Mucosa of descending colon (tissue), 3 donors: ENCODE data around the gene ERBB3. TPM values are rescaled to one million over a fixed set of nuclear protein-coding genes. Genes with fewer than 3 reads are reported as not detected.
A peak's percentile ranks its signal among the peaks of the same experiment; 100 is the strongest.

ENCODE experiments used
- ATAC-seq: fragments of 200-7000 bp; cut with Tn5 transposase; one replicate; pipeline ENCODE4 v1.9.1; 2020; ENCODE audit warnings: mild to moderate bottlenecking, moderate library complexity
- DNase-seq, 3 donors: peaks; one replicate each; pipeline ENCODE4 v3.0.0-alpha.2; 2020
- H3K36me3 ChIP-seq: fragments of 200-600 bp; one replicate; pipeline ENCODE4 v1.8.0; 2021; ENCODE audit warnings: low read depth, mild to moderate bottlenecking
- H3K4me1 ChIP-seq: fragments of 200-600 bp; one replicate; pipeline ENCODE4 v1.8.0; 2021; ENCODE audit warnings: low read depth, mild to moderate bottlenecking
- H3K4me3 ChIP-seq: fragments of 200-600 bp; one replicate; pipeline ENCODE4 v1.8.0; 2021; ENCODE audit warnings: mild to moderate bottlenecking
- H3K9me3 ChIP-seq: fragments of 200-600 bp; one replicate; pipeline ENCODE4 v1.8.0; 2021; ENCODE audit warnings: mild to moderate bottlenecking
- intact Hi-C, 2 donors: fragments of 100-400 bp; cut with DNase I in 1 of 2; cut with micrococcal nuclease in 1 of 2; formaldehyde crosslinking; loops; one replicate each; pipeline versions ENCODE4 v1.11.0 to v1.11.1; 2022; cut with DNase I, micrococcal nuclease
- total RNA-seq, 3 donors: library from RNA; stranded (reverse); fragmentation: NEBNext Ultra II Directional in 2 of 3; extraction: Animal tissue kit (Norgen Biotek cat#: 25700) in 2 of 3; gene quantifications; one replicate each; pipeline versions ENCODE4 v1.2.1 to v1.2.4, GENCODE V29; 2021 to 2023
- TF ChIP-seq, protein P1 (sequence below): fragments of 200-600 bp; IDR thresholded peaks from one replicate; pipeline ENCODE4 v1.8.0; 2022; ENCODE audit warnings: antibody characterized with exemption, mild to moderate bottlenecking
- donor health status: DM: no; HTN: no; CAD: no; lungs with moderate emphysema.
- donor health status: DM: no; HTN: no; CAD: no.
- donor health status: DM: no; HTN: yes; CAD: no.

Gene ERBB3
- total RNA-seq, 3 donors from 2014 or later: 136 to 423 (median 212) TPM

DNA sequence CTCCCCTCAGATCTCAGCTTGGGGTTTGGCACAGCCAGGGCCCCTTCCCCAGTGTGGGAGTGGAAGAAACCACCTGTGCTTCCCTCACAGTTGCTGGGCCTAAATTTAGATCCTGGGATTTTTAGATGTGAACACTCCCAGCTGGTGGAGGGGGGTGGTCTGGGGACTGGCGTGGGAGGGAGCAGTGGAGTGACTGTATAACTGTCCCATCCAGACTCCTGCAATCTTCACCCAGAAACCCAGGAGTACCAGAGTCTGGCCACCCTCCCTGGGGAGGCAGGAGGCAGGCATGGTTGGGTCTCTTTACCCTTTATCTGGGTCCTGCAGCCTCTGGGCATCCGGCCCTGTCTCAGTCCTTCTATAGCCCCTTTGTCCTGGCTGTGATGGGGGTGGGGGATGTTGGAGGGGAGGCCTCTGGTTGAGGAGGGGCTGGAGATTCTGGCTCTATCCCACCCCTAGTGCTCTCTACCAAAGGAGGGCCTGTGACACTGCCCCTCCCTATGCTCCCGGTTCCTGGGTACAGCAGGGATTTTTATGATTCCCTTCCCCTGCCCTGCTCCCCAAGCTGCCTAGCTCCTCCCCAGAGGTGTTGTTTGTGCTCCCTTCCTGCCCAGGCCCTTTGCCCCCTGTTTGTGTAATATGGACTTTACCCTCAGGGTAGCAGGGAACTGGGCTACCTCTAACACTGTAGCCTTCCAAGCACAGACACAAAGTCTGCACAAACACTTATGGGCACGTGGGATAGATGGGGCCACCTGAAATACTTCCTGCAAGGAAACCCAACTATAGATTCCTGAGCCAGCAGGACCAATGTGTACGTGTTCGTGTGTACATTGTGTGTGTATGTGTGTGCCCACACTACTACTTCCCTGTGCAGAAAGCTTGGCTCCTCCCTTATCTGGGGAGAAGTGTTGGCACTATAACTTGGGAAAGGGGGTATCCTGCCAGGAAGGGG, 1.7 kb downstream of the ERBB3 start:
- intact Hi-C loops: no loop called here
- peak; percentile 69 for ATAC-seq
- peak; percentile 78 to 84 (median 78) for DNase-seq

DNA sequence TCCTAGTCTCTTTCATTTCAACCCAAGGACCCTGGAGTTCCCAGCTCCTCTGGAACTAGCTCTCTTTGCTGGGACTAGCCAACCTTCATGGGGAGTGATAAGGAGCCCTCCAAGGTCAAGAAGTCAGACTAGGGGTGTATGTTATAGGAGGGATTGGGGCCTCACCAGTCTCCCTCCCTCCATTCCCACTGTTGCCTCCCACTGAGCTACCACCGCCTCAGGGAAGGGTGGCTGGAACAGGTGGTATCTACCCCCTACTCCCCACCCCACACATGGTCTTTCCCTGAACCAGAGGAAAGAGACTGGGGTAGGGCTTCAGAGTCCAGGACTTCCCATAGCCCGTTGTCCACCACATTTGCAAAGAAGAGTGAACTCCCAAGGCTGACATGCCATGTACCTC, 2.4 kb downstream of the ERBB3 start:
- no peaks in the 10 kb centered on the region for H3K36me3 ChIP-seq
- peaks cover 42% of the 10 kb centered on the region for H3K4me1 ChIP-seq

More for the DNA sequence above, 1.7 kb downstream of the ERBB3 start:
- Histone ChIP-seq H3K36me3 (no peaks in the 10 kb centered on the region), H3K4me1 (peaks cover 39% of the 10 kb centered on the region), H3K9me3 (no peaks in the 10 kb centered on the region), H3K4me3 (peak overlapping the region; percentile 25)
- TF ChIP-seq, protein P1, sequence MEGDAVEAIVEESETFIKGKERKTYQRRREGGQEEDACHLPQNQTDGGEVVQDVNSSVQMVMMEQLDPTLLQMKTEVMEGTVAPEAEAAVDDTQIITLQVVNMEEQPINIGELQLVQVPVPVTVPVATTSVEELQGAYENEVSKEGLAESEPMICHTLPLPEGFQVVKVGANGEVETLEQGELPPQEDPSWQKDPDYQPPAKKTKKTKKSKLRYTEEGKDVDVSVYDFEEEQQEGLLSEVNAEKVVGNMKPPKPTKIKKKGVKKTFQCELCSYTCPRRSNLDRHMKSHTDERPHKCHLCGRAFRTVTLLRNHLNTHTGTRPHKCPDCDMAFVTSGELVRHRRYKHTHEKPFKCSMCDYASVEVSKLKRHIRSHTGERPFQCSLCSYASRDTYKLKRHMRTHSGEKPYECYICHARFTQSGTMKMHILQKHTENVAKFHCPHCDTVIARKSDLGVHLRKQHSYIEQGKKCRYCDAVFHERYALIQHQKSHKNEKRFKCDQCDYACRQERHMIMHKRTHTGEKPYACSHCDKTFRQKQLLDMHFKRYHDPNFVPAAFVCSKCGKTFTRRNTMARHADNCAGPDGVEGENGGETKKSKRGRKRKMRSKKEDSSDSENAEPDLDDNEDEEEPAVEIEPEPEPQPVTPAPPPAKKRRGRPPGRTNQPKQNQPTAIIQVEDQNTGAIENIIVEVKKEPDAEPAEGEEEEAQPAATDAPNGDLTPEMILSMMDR: no peak

DNA sequence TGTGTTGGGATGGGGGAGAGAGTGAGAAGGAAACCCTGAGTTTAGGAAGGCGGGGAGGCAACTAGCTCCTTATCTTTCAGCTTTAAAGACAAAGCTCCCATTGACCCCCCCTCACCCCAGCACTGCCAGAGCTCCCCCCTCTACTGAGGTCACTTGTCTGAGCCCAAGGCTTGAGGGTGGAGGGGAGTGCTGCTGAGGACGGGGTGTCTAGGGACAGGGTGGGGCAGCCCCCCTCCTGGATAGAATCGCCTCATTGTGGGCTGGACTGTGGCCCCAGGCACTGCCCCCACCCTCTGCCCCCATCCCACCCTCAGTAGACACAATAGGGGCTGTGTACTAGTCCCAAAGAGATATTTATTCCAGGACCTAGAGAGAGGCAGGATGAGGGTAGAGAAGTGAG, 3.0 kb downstream of the ERBB3 start:
- no peak overlapping the region for H3K4me3 ChIP-seq
- no peak for DNase-seq

More for the DNA sequence above, 2.4 kb downstream of the ERBB3 start:
- ATAC-seq (no peak), DNase-seq (no peak)
- intact Hi-C loops: no loop called here
- TF ChIP-seq, protein P1: no peak
- Histone ChIP-seq H3K4me3 (no peak overlapping the region), H3K9me3 (no peaks in the 10 kb centered on the region)

DNA sequence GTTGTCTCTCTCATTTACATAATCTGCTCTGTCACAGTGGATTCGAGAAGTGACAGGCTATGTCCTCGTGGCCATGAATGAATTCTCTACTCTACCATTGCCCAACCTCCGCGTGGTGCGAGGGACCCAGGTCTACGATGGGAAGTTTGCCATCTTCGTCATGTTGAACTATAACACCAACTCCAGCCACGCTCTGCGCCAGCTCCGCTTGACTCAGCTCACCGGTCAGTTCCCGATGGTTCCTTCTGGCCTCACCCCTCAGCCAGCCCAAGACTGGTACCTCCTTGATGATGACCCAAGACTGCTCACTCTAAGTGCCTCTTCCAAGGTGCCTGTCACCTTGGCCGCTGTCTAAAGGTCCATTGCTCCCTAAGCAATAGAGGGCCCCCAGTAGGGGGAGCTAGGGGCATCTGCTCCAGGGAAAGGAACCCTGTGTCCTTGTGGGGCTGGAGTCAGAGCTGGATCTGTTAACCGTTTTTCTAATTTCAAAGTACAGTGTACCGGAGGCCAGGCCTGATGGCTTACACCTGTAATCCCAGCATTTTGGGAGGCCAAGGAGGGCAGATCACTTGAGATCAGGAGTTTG, 5.1 kb downstream of the ERBB3 start:
- ATAC-seq (no peak), DNase-seq (peak in 1 of 3 donors; percentile 61)
- intact Hi-C loops: no loop called here
- H3K4me3 ChIP-seq: no peak overlapping the region
- no peaks in the 10 kb centered on the region for H3K9me3 ChIP-seq
- TF ChIP-seq, protein P1: no peak
- H3K36me3 ChIP-seq: no peaks in the 10 kb centered on the region
- peaks cover 33% of the 10 kb centered on the region for H3K4me1 ChIP-seq

More for the DNA sequence above, 3.0 kb downstream of the ERBB3 start:
- Histone ChIP-seq H3K36me3 (no peaks in the 10 kb centered on the region), H3K9me3 (no peaks in the 10 kb centered on the region), H3K4me1 (peaks cover 42% of the 10 kb centered on the region)
- intact Hi-C loops: no loop called here
- ATAC-seq: no peak
- TF ChIP-seq, protein P1: no peak

DNA sequence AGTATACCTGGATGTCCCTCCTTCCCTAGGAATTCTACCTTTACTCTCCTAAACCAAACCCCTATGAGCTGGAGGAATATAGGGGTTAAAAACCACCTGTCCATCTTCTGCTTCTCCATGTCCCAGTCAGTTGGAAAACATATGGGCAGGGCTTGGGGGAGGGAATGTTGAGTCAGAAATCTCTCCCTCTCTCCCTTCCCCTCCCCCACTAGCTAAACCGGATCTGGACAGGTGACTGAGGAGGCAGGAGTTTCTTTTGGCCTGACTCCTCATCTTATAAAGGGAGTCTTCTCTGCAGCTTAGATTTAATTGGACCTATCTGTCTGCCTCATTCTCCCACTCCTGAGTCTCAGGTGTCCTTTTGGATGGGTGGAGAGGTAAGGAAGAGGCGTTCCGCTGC, 6.1 kb downstream of the ERBB3 start:
- Histone ChIP-seq H3K4me3 (no peak overlapping the region), H3K36me3 (no peaks in the 10 kb centered on the region), H3K4me1 (peaks cover 28% of the 10 kb centered on the region), H3K9me3 (no peaks in the 10 kb centered on the region)
- TF ChIP-seq, protein P1: no peak
- peak in 1 of 3 donors; percentile 79 for DNase-seq
- peak; percentile 19 for ATAC-seq
- intact Hi-C loops: no loop called here
